ENCODE data around the gene LEMD2.

The LEMD2 gene

GRCh38 chr6:33817489-33817888 lies 28.6 kb upstream of the LEMD2 start:
- H3K4me3 ChIP-seq (ENCODE audit: low read depth, low read length) = no peak overlapping the region
- DNase-seq (ENCODE audit: low read depth) = no peak
- TF ChIP-seq CTCF (IDR thresholded peaks at IDR 0.05; ENCODE audit: control insufficient read depth, extremely low read depth, insufficient read depth) = no peak

- no peak for TF ChIP-seq CTCF (IDR thresholded peaks at IDR 0.05; ENCODE audit: control insufficient read depth, extremely low read depth, insufficient read depth)
- no peak overlapping the region for H3K4me3 ChIP-seq (ENCODE audit: low read depth, low read length)
- DNase-seq (ENCODE audit: low read depth) = no peak
These were observed 28.0 kb upstream of the LEMD2 start for GRCh38 chr6:33816911-33817310.

DNA sequence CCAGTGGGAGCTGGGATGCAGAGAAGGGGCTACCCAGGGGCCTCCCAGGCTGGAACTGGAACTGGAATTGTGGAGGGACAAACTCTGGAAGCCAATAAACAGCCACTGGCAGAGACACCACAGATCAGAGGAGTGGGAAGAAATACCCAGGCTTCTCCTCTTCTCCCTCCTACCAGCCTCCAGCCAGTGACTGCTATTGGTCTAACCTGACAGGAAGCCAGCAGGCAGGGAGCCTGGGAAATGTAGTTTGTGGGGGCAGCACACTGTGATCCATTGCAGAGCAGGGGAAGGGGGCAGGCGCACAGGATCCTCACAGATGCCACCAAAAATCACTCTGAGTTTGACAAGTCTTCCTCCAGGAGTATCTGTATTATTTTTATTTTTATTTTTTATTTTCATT lies 26.9 kb upstream of the LEMD2 start:
- no peak for DNase-seq (ENCODE audit: low read depth)
- H3K4me3 ChIP-seq (ENCODE audit: low read depth, low read length) = no peak overlapping the region
- TF ChIP-seq CTCF (IDR thresholded peaks at IDR 0.05; ENCODE audit: control insufficient read depth, extremely low read depth, insufficient read depth) = no peak

DNA sequence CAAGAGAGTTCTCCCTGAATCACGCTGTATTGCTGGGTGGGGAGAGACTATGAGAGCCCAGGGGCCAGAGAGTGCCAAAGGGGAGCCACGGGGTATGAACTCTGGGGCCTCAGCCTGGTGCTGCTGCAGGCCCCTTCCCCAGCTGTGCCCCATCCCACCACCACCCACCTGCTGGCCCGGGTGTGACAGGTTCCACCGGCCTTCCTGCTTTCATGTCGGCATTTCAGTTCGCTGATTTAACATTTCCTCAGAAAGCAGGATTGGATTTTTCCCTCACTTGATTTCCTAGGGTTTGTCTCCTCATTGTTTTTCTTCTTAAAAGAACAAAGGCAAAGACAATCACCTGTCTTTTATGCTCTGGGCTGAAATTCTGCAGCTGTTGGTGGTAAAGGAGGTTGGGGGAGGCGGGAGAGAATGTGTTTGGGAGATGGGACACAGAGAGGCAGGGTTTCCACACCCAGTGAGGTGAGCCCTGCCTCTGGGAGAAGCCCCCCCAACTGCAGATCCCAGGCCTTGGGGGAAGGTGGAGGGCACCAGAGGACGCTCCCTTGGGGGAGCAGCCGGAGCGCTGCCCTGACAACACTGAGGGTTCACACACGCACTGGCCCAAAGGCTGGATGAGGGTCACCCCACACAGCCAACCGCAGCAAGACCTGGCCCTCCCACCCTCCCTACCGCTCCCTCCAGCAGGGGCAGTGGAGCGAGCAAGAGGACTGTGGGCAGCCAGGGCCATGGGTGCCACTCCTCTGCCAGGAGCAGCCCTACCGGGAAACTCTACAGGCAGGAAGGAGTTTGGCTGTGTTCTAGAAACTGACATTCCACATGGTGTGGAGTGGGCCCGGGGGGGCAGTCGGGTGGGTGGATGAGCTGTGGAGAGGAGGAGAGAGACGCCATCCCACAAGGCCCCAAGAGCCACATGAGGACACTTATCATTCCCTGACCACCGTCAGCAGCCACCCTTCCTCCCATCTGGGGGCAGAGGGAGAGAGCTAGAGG lies 25.4 kb upstream of the LEMD2 start:
- no peak for DNase-seq (ENCODE audit: low read depth)
- TF ChIP-seq CTCF (IDR thresholded peaks at IDR 0.05; ENCODE audit: control insufficient read depth, extremely low read depth, insufficient read depth) = no peak
- no peak overlapping the region for H3K4me3 ChIP-seq (ENCODE audit: low read depth, low read length)

GRCh38 chr6:33813246-33813904 lies 24.4 kb upstream of the LEMD2 start:
- DNase-seq (ENCODE audit: low read depth) = no peak
- TF ChIP-seq CTCF (IDR thresholded peaks at IDR 0.05; ENCODE audit: control insufficient read depth, extremely low read depth, insufficient read depth) = no peak
- H3K4me3 ChIP-seq (ENCODE audit: low read depth, low read length) = no peak overlapping the region

GRCh38 chr6:33812669-33813068 lies 23.7 kb upstream of the LEMD2 start:
- no peak for DNase-seq (ENCODE audit: low read depth)
- TF ChIP-seq CTCF (IDR thresholded peaks at IDR 0.05; ENCODE audit: control insufficient read depth, extremely low read depth, insufficient read depth) = peak; percentile 29; the same call in 1 of the 2 replicates
- no peak overlapping the region for H3K4me3 ChIP-seq (ENCODE audit: low read depth, low read length)

Data from LNCaP clone FGC (cell line).